Loucy (cell line): Measurements from ENCODE around the gene PPP2R1B.
A peak's percentile ranks its signal among the peaks of the same experiment; 100 is the strongest.
"Not testable (repeated sequence)": the region's sequence is repeated elsewhere in the genome, so short reads cannot be mapped to it uniquely, and the experiment has no call there.

Experiments
- H2AFZ ChIP-seq: fragments of 200-600 bp; sonication (generic); 2 replicates; pipeline ENCODE4 v1.6.0; 2016; ENCODE audit warnings: antibody characterized with exemption, mild to moderate bottlenecking, low read length, moderate library complexity
- H3F3A ChIP-seq: fragments of 200-600 bp; 2 replicates; pipeline ENCODE4 v1.6.0; 2016; ENCODE audit warnings: antibody characterized with exemption, low read depth, mild to moderate bottlenecking
- H3K27me3 ChIP-seq: fragments of 200-600 bp; sonication (generic); 2 replicates; pipeline ENCODE4 v1.6.1; 2014; ENCODE audit warnings: low read length, mild to moderate bottlenecking; ENCODE audit not compliant: insufficient read depth, poor library complexity, severe bottlenecking
- H3K36me3 ChIP-seq: fragments of 200-600 bp; sonication (generic); 2 replicates; pipeline ENCODE4 v1.6.1; 2016; ENCODE audit warnings: low read length; ENCODE audit not compliant: insufficient read depth
- H3K4me1 ChIP-seq: fragments of 200-600 bp; sonication (generic); 2 replicates; pipeline ENCODE4 v1.5.1; 2014; ENCODE audit warnings: low read length, mild to moderate bottlenecking; ENCODE audit not compliant: insufficient read depth, poor library complexity, severe bottlenecking
- H3K4me2 ChIP-seq: fragments of 200-600 bp; sonication (generic); 2 replicates; pipeline ENCODE4 v1.6.0; 2014; ENCODE audit warnings: antibody characterized with exemption, low read length, low read depth, mild to moderate bottlenecking; ENCODE audit not compliant: poor library complexity, severe bottlenecking
- H3K4me3 ChIP-seq: fragments of 200-600 bp; sonication (generic); 2 replicates; pipeline ENCODE4 v1.5.1; 2014; ENCODE audit warnings: low read length, mild to moderate bottlenecking, mixed read lengths; ENCODE audit not compliant: poor library complexity, severe bottlenecking
- H3K79me2 ChIP-seq: fragments of 200-600 bp; sonication (generic); 2 replicates; pipeline ENCODE4 v1.6.1; 2014; ENCODE audit warnings: low read length; ENCODE audit not compliant: insufficient read depth
- H3K9ac ChIP-seq: fragments of 200-600 bp; sonication (generic); 2 replicates; pipeline ENCODE4 v1.6.0; 2014; ENCODE audit warnings: mild to moderate bottlenecking, low read depth, low read length, moderate library complexity; ENCODE audit not compliant: poor library complexity, severe bottlenecking
- H3K9me2 ChIP-seq: fragments of 200-600 bp; sonication (generic); replicated peaks from 2 replicates; pipeline ENCODE4 v1.6.1; 2016; ENCODE audit warnings: low read depth, low read length, mixed read lengths
- H3K9me3 ChIP-seq: fragments of 200-600 bp; sonication (generic); 2 replicates; pipeline ENCODE4 v1.6.1; 2014; ENCODE audit warnings: mild to moderate bottlenecking, antibody characterized with exemption, low read length, low read depth; ENCODE audit not compliant: insufficient read depth
- H4K20me1 ChIP-seq: fragments of 200-600 bp; sonication (generic); 2 replicates; pipeline ENCODE4 v1.6.0; 2014; ENCODE audit warnings: antibody characterized with exemption, low read length, mild to moderate bottlenecking; ENCODE audit not compliant: insufficient read depth, poor library complexity, severe bottlenecking
- EZH2phosphoT487 ChIP-seq: fragments of 200-600 bp; IDR thresholded peaks from 2 replicates; pipeline ENCODE4 v1.6.1; 2018; ENCODE audit warnings: antibody characterized with exemption, mild to moderate bottlenecking, moderate library complexity, borderline replicate concordance
- TF ChIP-seq, protein P1 (sequence below): fragments of 200-600 bp; sonication (generic); conservative IDR thresholded peaks from 2 replicates; pipeline ENCODE4 v1.5.1; 2014; ENCODE audit warnings: mild to moderate bottlenecking, antibody characterized with exemption, low read length

PPP2R1B gene

DNA sequence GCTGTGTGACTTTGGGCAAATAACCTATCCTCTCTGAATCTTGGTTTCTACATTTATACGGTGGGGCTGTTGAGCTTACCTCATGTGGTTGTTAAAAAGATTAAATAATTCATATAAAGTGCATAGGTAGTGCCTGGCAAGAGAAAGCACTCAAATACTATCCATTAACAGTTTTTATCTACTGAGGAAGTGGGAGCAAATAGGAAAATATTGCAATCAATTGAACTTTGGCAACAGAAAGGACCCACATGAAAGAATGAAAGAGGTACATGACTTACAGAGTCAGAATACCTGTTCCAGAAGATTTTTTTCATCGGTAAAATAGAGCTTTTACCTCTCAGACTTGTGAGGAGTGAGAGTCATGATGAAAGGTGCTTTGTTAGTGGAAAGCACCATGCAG is 6.3 kb upstream of the PPP2R1B start:
- H3F3A ChIP-seq = no peaks in the 10 kb centered on the region
- H3K4me1 ChIP-seq = no peaks in the 10 kb centered on the region
- H3K79me2 ChIP-seq = no peaks in the 10 kb centered on the region
- H3K9me3 ChIP-seq = no peaks in the 10 kb centered on the region
- no peak overlapping the region for H3K9ac ChIP-seq
- no peaks in the 10 kb centered on the region for H3K9me2 ChIP-seq
- TF ChIP-seq, protein P1, sequence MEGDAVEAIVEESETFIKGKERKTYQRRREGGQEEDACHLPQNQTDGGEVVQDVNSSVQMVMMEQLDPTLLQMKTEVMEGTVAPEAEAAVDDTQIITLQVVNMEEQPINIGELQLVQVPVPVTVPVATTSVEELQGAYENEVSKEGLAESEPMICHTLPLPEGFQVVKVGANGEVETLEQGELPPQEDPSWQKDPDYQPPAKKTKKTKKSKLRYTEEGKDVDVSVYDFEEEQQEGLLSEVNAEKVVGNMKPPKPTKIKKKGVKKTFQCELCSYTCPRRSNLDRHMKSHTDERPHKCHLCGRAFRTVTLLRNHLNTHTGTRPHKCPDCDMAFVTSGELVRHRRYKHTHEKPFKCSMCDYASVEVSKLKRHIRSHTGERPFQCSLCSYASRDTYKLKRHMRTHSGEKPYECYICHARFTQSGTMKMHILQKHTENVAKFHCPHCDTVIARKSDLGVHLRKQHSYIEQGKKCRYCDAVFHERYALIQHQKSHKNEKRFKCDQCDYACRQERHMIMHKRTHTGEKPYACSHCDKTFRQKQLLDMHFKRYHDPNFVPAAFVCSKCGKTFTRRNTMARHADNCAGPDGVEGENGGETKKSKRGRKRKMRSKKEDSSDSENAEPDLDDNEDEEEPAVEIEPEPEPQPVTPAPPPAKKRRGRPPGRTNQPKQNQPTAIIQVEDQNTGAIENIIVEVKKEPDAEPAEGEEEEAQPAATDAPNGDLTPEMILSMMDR = no peak
- no peak for TF ChIP-seq EZH2phosphoT487
- H3K4me3 ChIP-seq = no peak overlapping the region
- H3K36me3 ChIP-seq = no peaks in the 10 kb centered on the region
- no peak overlapping the region for H2AFZ ChIP-seq
- H3K4me2 ChIP-seq = no peak overlapping the region
- H3K27me3 ChIP-seq = no peaks in the 10 kb centered on the region
- no peaks in the 10 kb centered on the region for H4K20me1 ChIP-seq

DNA sequence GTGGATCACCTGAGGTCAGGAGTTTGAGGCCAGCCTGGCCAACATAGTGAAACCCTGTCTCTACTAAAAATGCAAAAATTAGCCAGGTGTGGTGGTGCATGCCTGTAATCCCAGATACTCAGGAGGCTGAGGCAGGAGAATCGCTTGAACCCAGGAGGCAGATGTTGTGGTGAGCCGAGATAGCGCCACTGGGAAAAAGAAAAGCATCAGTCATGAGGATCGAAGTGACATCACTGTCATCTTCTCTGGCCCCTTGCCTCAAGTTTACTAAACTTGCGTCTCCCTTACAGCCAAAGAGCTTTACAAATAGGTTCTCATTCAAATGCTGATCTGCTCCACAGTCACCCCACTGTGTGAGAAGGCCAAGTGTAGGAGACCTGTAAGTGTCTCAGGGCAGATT is 5.0 kb upstream of the PPP2R1B start:
- H3K36me3 ChIP-seq, H3K4me3 ChIP-seq, H3K27me3 ChIP-seq, H3K9ac ChIP-seq, H3K4me2 ChIP-seq, H3K9me2 ChIP-seq, H2AFZ ChIP-seq, H3K79me2 ChIP-seq, H4K20me1 ChIP-seq, H3K4me1 ChIP-seq, H3F3A ChIP-seq, H3K9me3 ChIP-seq: not testable (repeated sequence)

GRCh38 chr11:111770581-111771134 is 4.5 kb upstream of the PPP2R1B start:
- Histone ChIP-seq H3K4me3 (no peak overlapping the region), H3K36me3 (no peaks in the 10 kb centered on the region), H3K4me2 (no peak overlapping the region), H3K4me1 (peaks cover 6% of the 10 kb centered on the region), H4K20me1 (no peaks in the 10 kb centered on the region), H3K9me3 (no peaks in the 10 kb centered on the region), H3K9me2 (no peaks in the 10 kb centered on the region), H3K9ac (no peak overlapping the region), H2AFZ (no peak overlapping the region), H3F3A (no peaks in the 10 kb centered on the region), H3K27me3 (no peaks in the 10 kb centered on the region), H3K79me2 (peaks cover 5% of the 10 kb centered on the region)
- TF ChIP-seq EZH2phosphoT487 = no peak
- TF ChIP-seq, protein P1 = no peak

GRCh38 chr11:111766834-111767142 is 599 bp upstream of the PPP2R1B start:
- peak overlapping the region; percentile 86 for H3K4me2 ChIP-seq
- no peak for TF ChIP-seq EZH2phosphoT487
- TF ChIP-seq, protein P1 = no peak
- peak overlapping the region; percentile 82 for H3K4me3 ChIP-seq
- H3K27me3 ChIP-seq = no peaks in the 10 kb centered on the region
- no peaks in the 10 kb centered on the region for H3F3A ChIP-seq
- peak overlapping the region; percentile 92 for H2AFZ ChIP-seq
- peak overlapping the region; percentile 87 for H3K9ac ChIP-seq
- peaks cover 19% of the 10 kb centered on the region for H4K20me1 ChIP-seq
- no peaks in the 10 kb centered on the region for H3K9me3 ChIP-seq
- H3K36me3 ChIP-seq = peaks cover 6% of the 10 kb centered on the region; the same call in 1 of the 2 replicates
- peaks cover 43% of the 10 kb centered on the region for H3K4me1 ChIP-seq
- H3K9me2 ChIP-seq = no peaks in the 10 kb centered on the region
- H3K79me2 ChIP-seq = peaks cover 44% of the 10 kb centered on the region
